Choroid plexus epithelial cell (primary cell): Measurements from ENCODE around the gene TMCC2.
A peak's percentile ranks its signal among the peaks of the same experiment; 100 is the strongest.

Experiments
- DNase-seq: peaks from one replicate; pipeline ENCODE4 v3.0.0-alpha.2; 2010; ENCODE audit warnings: low read depth
- H3K4me3 ChIP-seq: 2 replicates; pipeline ENCODE4 v1.5.1; 2011; ENCODE audit warnings: low read depth, mild to moderate bottlenecking, control low read depth, low read length, moderate library complexity
- CTCF ChIP-seq: conservative IDR thresholded peaks from 2 replicates; pipeline ENCODE4 v1.5.1; 2011; ENCODE audit warnings: low read depth, mild to moderate bottlenecking, control low read depth, inconsistent platforms, low read length, moderate library complexity

Gene TMCC2

GRCh38 chr1:205306929-205307566 lies 79.3 kb downstream of the TMCC2 start:
- H3K4me3 ChIP-seq, result no peak overlapping the region
- TF ChIP-seq CTCF, result no peak
- no peak for DNase-seq

GRCh38 chr1:205309741-205310140 lies 82.0 kb downstream of the TMCC2 start:
- DNase-seq, result no peak
- H3K4me3 ChIP-seq, result no peak overlapping the region
- no peak for TF ChIP-seq CTCF

DNA sequence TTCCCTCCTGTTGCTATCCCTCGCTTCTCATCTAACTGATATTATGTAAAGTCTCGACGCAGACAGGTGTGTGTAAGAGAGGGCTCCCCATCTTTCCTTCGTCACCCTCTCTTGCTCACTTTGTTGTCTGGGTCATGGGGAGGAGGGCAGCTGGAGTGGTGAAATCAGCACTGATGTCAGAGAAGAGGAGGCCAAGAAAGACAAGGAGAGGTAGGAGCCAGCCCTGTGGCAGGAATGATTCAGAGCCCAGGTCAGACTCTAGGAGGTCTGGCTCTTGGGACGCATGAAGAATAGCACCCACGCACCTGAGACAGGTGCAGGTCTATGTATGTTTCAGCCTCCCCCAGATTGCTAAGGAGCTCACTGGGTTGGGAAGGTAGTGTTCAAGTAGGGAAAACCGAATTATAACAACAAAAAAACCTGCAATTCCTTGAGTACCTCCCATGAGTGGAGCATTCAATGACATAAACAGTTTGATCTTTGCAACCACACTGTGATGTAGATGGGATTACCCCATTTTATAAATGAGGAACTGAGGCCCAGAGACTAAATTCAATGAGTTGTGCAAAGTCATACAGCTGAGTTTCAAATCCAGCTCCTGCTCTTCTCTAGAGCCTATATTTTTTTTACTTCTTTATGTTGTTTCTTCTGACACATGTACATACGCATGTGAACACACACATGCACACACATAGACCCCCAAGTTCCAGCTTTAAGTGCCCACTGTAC lies 83.4 kb downstream of the TMCC2 start:
- no peak for DNase-seq
- no peak for TF ChIP-seq CTCF
- H3K4me3 ChIP-seq, result no peak overlapping the region

- no peak for TF ChIP-seq CTCF
- peak overlapping the region; percentile 31 for H3K4me3 ChIP-seq
- no peak for DNase-seq
Observed at GRCh38 chr1:205312866-205313562, 85.3 kb downstream of the TMCC2 start.

GRCh38 chr1:205313563-205314308 lies 86.0 kb downstream of the TMCC2 start:
- TF ChIP-seq CTCF, result no peak
- DNase-seq, result peak; percentile 63
- H3K4me3 ChIP-seq, result peak overlapping the region; percentile 31

DNA sequence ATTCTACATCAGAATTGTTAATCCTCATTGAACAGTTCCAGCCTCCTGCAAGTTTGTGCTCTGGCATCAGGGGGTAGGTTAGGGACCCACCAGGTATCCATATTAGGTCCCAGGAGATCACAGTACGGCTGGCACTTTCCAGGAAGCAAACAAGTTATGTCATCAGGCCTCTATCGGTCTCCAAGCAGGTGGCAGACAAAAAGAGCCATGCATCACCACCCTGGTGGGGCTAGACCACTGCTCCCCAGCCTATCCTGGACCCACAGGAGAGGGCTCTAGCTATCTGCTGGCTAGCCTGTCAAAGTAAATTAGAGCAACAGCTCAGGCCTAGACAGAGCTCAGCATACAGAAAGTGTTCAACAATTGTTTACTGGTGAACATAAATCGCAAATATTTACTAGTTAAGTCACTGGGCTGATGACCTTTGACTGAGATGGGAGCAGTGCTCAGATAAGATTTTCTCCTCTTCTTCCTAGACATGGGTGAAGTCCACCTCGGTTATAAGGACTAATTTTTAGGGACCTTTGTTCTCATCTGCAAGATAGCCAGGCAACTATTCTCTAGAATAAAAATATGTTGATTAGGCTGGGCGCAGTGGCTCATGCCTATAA lies 87.4 kb downstream of the TMCC2 start:
- DNase-seq, result no peak
- TF ChIP-seq CTCF, result no peak
- H3K4me3 ChIP-seq, result no peak overlapping the region
